HFFc6 (cell line): Measurements from ENCODE around the gene APOL4. TPM values are rescaled to one million over a fixed set of nuclear protein-coding genes. Genes with fewer than 3 reads are reported as not detected.

Experiments
- DNase-seq: peaks from one replicate; pipeline ENCODE4 v3.0.0-alpha.2; 2018
- H3K27ac Mint-ChIP-seq: 2 replicates; pipeline ENCODE4 v1.8.0; 2020; ENCODE audit warnings: mild to moderate bottlenecking, mixed read lengths
- H3K27me3 Mint-ChIP-seq: 2 replicates; pipeline ENCODE4 v1.8.0; 2021; ENCODE audit warnings: mild to moderate bottlenecking, moderate library complexity, mixed read lengths; ENCODE audit not compliant: insufficient read depth
- H3K36me3 Mint-ChIP-seq: 2 replicates; pipeline ENCODE4 v1.8.0; 2021; ENCODE audit warnings: low read depth, mixed read lengths
- H3K4me1 Mint-ChIP-seq: 2 replicates; pipeline ENCODE4 v1.8.0; 2020; ENCODE audit warnings: low read depth, mixed read lengths
- H3K4me3 Mint-ChIP-seq: 2 replicates; pipeline ENCODE4 v1.8.0; 2020; ENCODE audit warnings: mild to moderate bottlenecking, moderate library complexity, mixed read lengths
- H3K9me3 Mint-ChIP-seq: 2 replicates; pipeline ENCODE4 v1.8.0; 2020; ENCODE audit warnings: mild to moderate bottlenecking, mixed read lengths
- total RNA-seq, 6 experiments: library from RNA; stranded (reverse); fragmentation: NEBNext Ultra II Directional; extraction: Animal tissue kit (Norgen Biotek cat#: 25700); gene quantifications; 2 replicates in 1 of 6; 3 replicates in 5 of 6; pipeline ENCODE4 v1.2.3, GENCODE V29; 2021
- TF ChIP-seq, protein P1 (sequence below): fragments of 200-600 bp; sonication (generic); IDR thresholded peaks from 2 replicates; pipeline ENCODE4 v1.5.0; 2021; ENCODE audit warnings: antibody characterized with exemption, mild to moderate bottlenecking

Gene APOL4
- total RNA-seq, 6 experiments from 2014 or later: not detected

DNA sequence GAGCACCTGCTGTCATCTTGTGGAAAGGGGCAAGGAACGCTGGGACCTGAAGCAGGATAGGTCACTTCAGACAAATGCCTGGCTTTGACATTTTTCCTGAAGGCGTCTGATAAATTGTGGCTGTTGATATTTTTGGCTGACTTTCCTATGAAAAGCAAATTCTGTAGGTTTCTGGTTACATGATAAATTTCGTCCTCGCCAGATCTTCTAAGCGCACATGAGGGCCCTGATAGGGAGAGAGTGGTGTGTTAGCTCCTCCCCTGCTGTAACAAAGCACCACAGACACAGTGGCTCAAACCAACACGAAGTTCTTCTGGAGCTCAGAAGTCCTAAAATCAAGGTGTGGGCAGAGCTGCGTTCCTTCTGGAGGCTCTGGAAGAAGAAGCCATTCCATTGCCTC is 19.6 kb downstream of the APOL4 start:
- TF ChIP-seq, protein P1, sequence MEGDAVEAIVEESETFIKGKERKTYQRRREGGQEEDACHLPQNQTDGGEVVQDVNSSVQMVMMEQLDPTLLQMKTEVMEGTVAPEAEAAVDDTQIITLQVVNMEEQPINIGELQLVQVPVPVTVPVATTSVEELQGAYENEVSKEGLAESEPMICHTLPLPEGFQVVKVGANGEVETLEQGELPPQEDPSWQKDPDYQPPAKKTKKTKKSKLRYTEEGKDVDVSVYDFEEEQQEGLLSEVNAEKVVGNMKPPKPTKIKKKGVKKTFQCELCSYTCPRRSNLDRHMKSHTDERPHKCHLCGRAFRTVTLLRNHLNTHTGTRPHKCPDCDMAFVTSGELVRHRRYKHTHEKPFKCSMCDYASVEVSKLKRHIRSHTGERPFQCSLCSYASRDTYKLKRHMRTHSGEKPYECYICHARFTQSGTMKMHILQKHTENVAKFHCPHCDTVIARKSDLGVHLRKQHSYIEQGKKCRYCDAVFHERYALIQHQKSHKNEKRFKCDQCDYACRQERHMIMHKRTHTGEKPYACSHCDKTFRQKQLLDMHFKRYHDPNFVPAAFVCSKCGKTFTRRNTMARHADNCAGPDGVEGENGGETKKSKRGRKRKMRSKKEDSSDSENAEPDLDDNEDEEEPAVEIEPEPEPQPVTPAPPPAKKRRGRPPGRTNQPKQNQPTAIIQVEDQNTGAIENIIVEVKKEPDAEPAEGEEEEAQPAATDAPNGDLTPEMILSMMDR: no peak
- H3K36me3 Mint-ChIP-seq: no peaks in the 10 kb centered on the region
- peaks cover 19% of the 10 kb centered on the region for H3K27me3 Mint-ChIP-seq
- H3K4me1 Mint-ChIP-seq: no peaks in the 10 kb centered on the region
- H3K27ac Mint-ChIP-seq: no peak overlapping the region
- no peaks in the 10 kb centered on the region for H3K9me3 Mint-ChIP-seq
- DNase-seq: no peak
- no peak overlapping the region for H3K4me3 Mint-ChIP-seq

DNA sequence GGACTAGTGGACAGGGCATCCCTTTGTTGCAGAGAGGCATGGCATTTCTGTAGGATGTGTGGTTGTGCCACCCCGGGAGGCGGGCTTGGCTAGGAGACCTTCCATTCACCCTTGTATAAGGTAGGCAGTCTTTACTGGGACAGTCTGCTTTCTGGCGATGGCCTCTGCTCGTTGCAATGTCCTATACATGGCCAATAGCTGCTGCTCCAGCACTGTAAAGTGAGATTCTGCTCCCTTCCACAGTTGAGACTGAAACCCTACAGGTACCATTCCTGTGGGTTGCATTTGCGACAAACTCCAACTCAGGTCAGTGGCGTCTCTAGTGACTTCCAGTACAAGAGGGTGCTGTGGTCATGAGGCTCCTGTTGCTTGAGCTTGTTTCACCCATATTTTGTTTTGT is 20.7 kb downstream of the APOL4 start:
- DNase-seq: no peak
- Mint-ChIP-seq H3K4me1 (no peaks in the 10 kb centered on the region), H3K4me3 (no peak overlapping the region), H3K36me3 (no peaks in the 10 kb centered on the region), H3K27ac (no peak overlapping the region), H3K9me3 (no peaks in the 10 kb centered on the region), H3K27me3 (peaks cover 16% of the 10 kb centered on the region)
- TF ChIP-seq, protein P1: no peak

DNA sequence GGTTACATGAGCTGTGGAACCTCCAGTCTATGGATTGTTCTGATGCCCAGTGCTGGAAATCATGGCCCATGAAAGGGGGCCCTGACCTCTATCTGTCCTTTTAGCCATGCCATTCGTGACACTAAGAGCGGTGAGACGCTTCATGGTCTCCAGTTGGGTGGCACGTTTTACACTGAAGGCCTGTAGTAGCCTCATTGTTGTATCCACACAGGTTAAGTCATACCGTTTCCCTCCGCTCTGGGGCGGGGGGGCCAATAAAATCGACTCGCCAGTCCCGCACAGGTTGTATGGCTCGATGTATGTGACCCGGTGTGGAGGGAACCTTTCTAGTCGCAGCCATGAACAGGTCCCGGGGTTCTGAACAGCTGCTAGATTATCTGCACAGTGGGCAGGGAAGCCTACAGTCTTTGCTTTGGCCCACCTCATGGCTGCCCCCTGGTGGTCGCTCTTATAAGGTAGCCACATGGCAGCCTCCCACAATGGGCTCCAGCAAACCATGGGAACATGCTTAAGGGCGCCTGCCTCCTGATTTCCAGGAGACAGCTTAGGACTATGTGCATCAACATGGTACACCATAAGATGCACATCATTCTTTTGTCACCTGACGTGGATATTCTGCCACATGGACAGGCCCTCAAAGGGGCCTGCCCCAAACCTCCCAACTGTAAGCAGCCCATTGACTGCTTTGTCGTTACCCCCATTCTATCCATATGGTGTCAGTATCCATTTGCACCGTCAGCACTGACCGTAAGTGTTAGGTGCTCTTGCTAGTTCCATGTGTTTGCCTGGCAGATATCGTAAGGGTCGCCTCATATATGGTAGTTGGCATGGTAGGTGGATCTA is 21.4 kb downstream of the APOL4 start:
- H3K27ac Mint-ChIP-seq: no peak overlapping the region
- H3K27me3 Mint-ChIP-seq: peaks cover 21% of the 10 kb centered on the region
- TF ChIP-seq, protein P1: peak; percentile 96
- no peak overlapping the region for H3K4me3 Mint-ChIP-seq
- no peaks in the 10 kb centered on the region for H3K9me3 Mint-ChIP-seq
- H3K36me3 Mint-ChIP-seq: no peaks in the 10 kb centered on the region
- H3K4me1 Mint-ChIP-seq: no peaks in the 10 kb centered on the region
- peak; percentile 45 for DNase-seq

DNA sequence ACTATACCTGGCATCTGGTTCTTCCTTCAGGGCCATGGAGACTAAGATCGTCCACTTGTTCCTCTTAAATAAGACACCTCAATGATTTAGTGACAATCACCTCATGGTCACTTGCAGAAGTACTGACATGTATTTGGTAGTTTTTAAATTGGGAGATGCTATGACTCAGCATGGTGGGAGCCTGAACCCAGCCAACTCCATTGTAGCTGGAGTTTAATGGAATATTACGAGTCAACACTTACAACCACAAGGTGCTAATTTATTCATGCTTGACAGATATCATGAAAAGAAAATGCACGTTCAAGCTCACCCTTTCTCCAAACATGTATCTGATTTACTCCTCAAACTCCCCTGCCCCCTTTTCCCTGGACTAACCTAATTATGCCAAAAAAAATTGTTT is 24.4 kb downstream of the APOL4 start:
- no peaks in the 10 kb centered on the region for H3K4me1 Mint-ChIP-seq

DNA sequence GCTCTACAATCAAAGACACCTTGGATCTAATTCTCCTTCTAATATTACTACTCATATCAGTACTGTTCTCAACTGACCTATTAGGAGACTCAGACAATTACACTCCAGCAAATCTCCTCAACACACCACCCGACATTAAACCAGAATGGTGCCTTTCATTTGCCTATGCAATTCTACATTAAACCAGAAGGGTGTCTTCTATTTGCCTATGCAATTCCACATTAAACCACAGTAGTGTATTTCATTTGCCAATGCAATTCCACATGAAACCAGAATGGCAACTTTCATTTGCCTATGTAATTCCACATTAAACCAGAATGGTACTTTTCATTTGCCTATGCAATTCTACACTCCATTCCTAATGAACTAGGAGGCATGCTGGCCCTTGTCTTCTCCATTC is 25.7 kb downstream of the APOL4 start:
- H3K4me3 Mint-ChIP-seq: no peak overlapping the region
- no peak overlapping the region for H3K27ac Mint-ChIP-seq
- peaks cover 11% of the 10 kb centered on the region for H3K27me3 Mint-ChIP-seq
- no peak for DNase-seq
- no peaks in the 10 kb centered on the region for H3K4me1 Mint-ChIP-seq
- TF ChIP-seq, protein P1: peak; percentile 54
- H3K36me3 Mint-ChIP-seq: no peaks in the 10 kb centered on the region
- H3K9me3 Mint-ChIP-seq: no peaks in the 10 kb centered on the region

More for the DNA sequence above, 24.4 kb downstream of the APOL4 start:
- DNase-seq: no peak
- TF ChIP-seq, protein P1: no peak
- Mint-ChIP-seq H3K27me3 (peaks cover 15% of the 10 kb centered on the region), H3K36me3 (no peaks in the 10 kb centered on the region), H3K9me3 (no peaks in the 10 kb centered on the region), H3K27ac (no peak overlapping the region), H3K4me3 (no peak overlapping the region)
